ENCODE results near the gene MCRIP2.

Gene MCRIP2

GRCh38 chr16:629185-629832 lies 12.3 kb upstream of the MCRIP2 start:
- TF ChIP-seq CTCF (IDR thresholded peaks at IDR 0.05; ENCODE audit: low read depth, low read length, missing control alignments) = no peak
- DNase-seq (ENCODE audit: low read depth) = no peak
- H3K4me3 ChIP-seq (ENCODE audit: low read depth, low read length) = no peak overlapping the region

- no peak overlapping the region for H3K4me3 ChIP-seq (ENCODE audit: low read depth, low read length)
- DNase-seq (ENCODE audit: low read depth) = no peak
- no peak for TF ChIP-seq CTCF (IDR thresholded peaks at IDR 0.05; ENCODE audit: low read depth, low read length, missing control alignments)
These were observed 11.8 kb upstream of the MCRIP2 start for GRCh38 chr16:629833-630248.

- no peak for DNase-seq (ENCODE audit: low read depth)
- H3K4me3 ChIP-seq (ENCODE audit: low read depth, low read length) = no peak overlapping the region
- TF ChIP-seq CTCF (IDR thresholded peaks at IDR 0.05; ENCODE audit: low read depth, low read length, missing control alignments) = no peak
These were observed 11.3 kb upstream of the MCRIP2 start for GRCh38 chr16:630249-630814.

GRCh38 chr16:630815-631405 lies 10.7 kb upstream of the MCRIP2 start, which contains the start of gene WFIKKN1:
Gene WFIKKN1 (plus strand): TSS chr16:630985. CDS start chr16:631254, 269 bp downstream.
- H3K4me3 ChIP-seq (ENCODE audit: low read depth, low read length) = no peak within 1 kb of the TSS
- no peak for TF ChIP-seq CTCF (IDR thresholded peaks at IDR 0.05; ENCODE audit: low read depth, low read length, missing control alignments)
- no peak for DNase-seq (ENCODE audit: low read depth)

GRCh38 chr16:631808-632358 lies 9.7 kb upstream of the MCRIP2 start:
- no peak for TF ChIP-seq CTCF (IDR thresholded peaks at IDR 0.05; ENCODE audit: low read depth, low read length, missing control alignments)
- no peak overlapping the region for H3K4me3 ChIP-seq (ENCODE audit: low read depth, low read length)

GRCh38 chr16:632486-633335 lies 8.9 kb upstream of the MCRIP2 start:
- no peak for DNase-seq (ENCODE audit: low read depth)
- no peak overlapping the region for H3K4me3 ChIP-seq (ENCODE audit: low read depth, low read length)
- TF ChIP-seq CTCF (IDR thresholded peaks at IDR 0.05; ENCODE audit: low read depth, low read length, missing control alignments) = no peak

More at GRCh38 chr16:631808-632358, 9.7 kb upstream of the MCRIP2 start:
- DNase-seq (ENCODE audit: low read depth) = no peak

Measured in GM12864 (cell line).